GM06990 (cell line): ENCODE data around the gene CCR1.
A peak's percentile ranks its signal among the peaks of the same experiment; 100 is the strongest.

Experiments used
- DNase-seq: peaks from one replicate; pipeline ENCODE4 v3.0.0-alpha.2; 2011; ENCODE audit not compliant: insufficient read length; ENCODE audit errors: extremely low read depth
- H3K27me3 ChIP-seq: replicated peaks from 2 replicates; pipeline ENCODE4 v1.6.0; 2011; ENCODE audit warnings: low read length; ENCODE audit not compliant: control insufficient read depth, insufficient read depth
- H3K36me3 ChIP-seq: 2 replicates; pipeline ENCODE4 v1.5.1; 2011; ENCODE audit warnings: low read length; ENCODE audit not compliant: control insufficient read depth, insufficient read depth
- H3K4me3 ChIP-seq: replicated peaks from 2 replicates; pipeline ENCODE4 v1.5.1; 2011; ENCODE audit warnings: low read depth, mild to moderate bottlenecking, control low read depth, low read length
- TF ChIP-seq, protein P1 (sequence below): IDR thresholded peaks from 2 replicates; pipeline ENCODE4 v1.5.1; 2011; ENCODE audit warnings: low read length, control low read depth, mild to moderate bottlenecking, inconsistent platforms; ENCODE audit not compliant: insufficient read depth, poor library complexity, severe bottlenecking

CCR1 gene

DNA sequence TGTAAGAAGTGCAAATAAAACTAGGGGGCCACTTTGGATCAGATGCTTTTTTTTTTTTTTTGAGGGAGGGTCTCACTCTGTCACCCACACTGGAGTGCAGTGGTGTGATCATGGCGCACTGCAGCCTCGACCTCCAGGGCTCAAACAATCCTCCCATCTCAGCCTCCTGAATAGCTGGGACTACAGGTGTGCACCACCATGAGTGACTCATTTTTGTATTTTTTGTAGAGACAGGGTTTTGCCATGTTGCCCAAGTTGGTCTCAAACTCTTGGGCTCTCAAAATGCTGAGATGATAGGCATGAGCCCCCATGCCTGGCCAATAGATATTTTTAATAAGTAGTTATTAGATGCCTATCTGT lies 20.8 kb downstream of the CCR1 start:
- H3K36me3 ChIP-seq = no peaks in the 10 kb centered on the region
- TF ChIP-seq, protein P1, sequence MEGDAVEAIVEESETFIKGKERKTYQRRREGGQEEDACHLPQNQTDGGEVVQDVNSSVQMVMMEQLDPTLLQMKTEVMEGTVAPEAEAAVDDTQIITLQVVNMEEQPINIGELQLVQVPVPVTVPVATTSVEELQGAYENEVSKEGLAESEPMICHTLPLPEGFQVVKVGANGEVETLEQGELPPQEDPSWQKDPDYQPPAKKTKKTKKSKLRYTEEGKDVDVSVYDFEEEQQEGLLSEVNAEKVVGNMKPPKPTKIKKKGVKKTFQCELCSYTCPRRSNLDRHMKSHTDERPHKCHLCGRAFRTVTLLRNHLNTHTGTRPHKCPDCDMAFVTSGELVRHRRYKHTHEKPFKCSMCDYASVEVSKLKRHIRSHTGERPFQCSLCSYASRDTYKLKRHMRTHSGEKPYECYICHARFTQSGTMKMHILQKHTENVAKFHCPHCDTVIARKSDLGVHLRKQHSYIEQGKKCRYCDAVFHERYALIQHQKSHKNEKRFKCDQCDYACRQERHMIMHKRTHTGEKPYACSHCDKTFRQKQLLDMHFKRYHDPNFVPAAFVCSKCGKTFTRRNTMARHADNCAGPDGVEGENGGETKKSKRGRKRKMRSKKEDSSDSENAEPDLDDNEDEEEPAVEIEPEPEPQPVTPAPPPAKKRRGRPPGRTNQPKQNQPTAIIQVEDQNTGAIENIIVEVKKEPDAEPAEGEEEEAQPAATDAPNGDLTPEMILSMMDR = no peak
- H3K27me3 ChIP-seq = no peaks in the 10 kb centered on the region
- no peak for DNase-seq
- no peak overlapping the region for H3K4me3 ChIP-seq

DNA sequence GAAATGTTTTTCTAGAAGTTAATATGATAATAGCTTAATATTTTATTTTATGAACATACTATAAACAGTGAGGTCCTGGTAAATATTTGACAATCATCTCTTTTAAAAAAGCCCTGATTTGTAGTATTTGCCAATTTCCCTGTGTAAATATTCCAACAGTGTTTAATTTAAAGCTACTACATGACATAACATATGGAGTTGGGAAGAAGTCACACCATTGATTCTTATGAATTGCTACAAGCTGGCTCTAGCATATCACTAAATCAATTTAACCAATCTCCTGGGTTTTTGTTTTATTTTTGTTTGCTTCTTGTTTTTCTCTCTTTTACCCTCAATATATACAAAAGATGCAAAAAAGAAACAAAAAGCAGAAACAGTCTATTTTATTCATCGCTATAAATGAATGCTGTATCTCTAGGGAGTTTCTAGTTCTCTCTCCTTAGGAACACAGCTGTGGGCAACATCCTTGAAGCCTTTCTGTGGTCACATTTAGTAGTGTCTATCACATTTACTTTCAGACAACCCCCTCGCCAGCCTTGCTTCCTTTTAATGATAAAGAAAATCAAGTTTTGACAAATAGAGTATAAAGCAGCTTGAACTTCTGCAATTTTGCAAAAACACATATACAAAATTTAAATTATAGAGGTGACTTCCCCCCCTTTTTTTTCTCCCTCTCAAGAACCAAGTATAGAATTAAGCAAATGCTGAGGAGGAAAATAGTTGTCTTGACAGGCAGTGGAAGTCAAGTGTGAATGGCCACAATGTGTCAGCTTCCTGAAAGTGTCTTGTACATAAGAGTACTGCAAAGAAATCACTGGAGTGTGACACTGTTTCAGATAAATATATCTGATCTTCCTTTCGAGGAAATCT lies 21.4 kb downstream of the CCR1 start:
- peak; percentile 75 for DNase-seq

DNA sequence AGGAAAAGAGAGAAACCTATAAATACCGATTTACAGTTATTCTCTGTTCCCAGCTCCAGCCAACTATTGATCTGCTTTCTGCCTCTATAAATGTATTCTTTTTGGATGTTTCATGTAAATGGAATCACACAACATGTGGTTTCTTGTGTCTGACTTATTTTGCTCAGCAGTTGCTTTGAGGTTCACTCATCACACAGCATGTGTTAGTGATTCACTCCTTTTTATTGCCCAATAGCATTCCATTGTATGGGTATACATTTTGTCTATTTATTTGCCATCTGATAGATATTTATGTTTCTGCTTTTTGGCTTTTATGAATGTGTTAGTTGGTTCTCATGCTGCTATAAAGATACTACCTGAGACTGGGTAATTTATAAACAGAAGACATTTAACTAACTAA lies 23.6 kb downstream of the CCR1 start:
- Histone ChIP-seq H3K4me3 (no peak overlapping the region), H3K27me3 (no peaks in the 10 kb centered on the region), H3K36me3 (no peaks in the 10 kb centered on the region)
- TF ChIP-seq, protein P1 = no peak
- no peak for DNase-seq

More for the DNA sequence above, 21.4 kb downstream of the CCR1 start:
- TF ChIP-seq, protein P1 = no peak
- no peaks in the 10 kb centered on the region for H3K36me3 ChIP-seq
- H3K27me3 ChIP-seq = no peaks in the 10 kb centered on the region
- no peak overlapping the region; the same call in 1 of the 2 replicates for H3K4me3 ChIP-seq

DNA sequence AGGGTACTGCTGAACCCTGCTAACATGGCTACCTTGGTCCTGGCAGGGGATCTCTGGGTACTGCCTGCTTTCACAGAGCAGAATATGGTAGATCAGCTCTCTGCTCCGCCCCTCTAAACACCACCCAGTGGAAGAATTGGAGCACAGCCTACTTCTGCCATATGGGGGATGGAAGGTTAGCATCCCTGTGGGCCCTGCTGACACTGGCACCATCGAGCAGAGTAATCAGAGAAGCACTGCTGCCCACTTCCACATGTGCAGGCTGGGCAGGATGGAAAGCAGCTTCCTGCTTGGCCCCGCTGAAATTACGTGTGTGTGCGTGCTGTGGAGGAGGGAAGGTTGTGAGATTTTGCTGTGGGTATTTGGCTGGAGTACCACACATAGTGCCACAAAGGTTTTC lies 24.8 kb downstream of the CCR1 start:
- Histone ChIP-seq H3K4me3 (no peak overlapping the region), H3K27me3 (no peaks in the 10 kb centered on the region), H3K36me3 (no peaks in the 10 kb centered on the region)
- no peak for DNase-seq
- TF ChIP-seq, protein P1 = no peak

DNA sequence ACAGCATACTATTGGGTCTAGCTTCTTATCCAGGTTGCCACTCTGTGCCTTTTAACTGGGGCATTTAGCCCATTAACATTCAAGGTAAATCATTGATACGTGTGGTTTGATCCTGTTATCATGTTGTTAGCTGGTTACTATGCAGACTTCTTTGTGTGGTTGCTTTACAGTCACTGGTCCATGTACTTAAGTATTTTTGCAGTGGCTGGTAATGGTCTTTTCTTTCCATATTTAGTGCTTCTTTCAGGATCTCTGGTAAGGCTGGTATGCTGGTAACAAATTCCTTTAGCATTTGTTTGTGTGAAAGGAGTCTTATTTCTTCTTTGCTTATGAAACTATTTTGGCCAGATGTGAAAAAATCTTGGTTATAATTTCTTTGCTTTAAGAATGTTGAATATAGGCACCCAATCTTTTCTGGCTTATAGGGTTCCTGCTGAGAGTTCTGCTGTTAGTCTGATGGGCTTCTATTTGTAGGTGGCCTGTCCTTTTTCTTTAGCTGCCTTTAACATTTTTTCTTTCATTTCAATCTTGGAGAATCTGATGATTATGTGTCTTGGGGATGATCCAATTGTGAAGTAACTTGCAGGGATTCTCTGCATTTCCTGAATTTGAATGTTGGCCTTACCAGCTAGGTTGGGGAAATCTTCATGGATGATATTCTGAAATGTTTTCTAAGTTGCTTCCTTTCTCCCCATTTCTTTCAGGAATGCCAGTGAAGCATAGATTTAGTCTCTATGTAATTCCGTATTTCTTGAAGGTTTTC lies 39.3 kb downstream of the CCR1 start:
- Histone ChIP-seq H3K27me3 (no peaks in the 10 kb centered on the region; the same call in 1 of the 2 replicates), H3K36me3 (no peaks in the 10 kb centered on the region), H3K4me3 (no peak overlapping the region)
- TF ChIP-seq, protein P1 = no peak
- DNase-seq = no peak
